Left ventricle myocardium inferior (tissue), 1 donor: ENCODE data around the gene HMGCL. TPM values are rescaled to one million over a fixed set of nuclear protein-coding genes. Genes with fewer than 3 reads are reported as not detected.

Experiments
- DNase-seq: peaks from one replicate; pipeline ENCODE4 v3.0.0-alpha.2; 2020
- H3K27ac ChIP-seq: fragments of 200-600 bp; replicated peaks from 2 replicates; pipeline ENCODE4 v1.8.0; 2021
- H3K27me3 ChIP-seq: fragments of 200-600 bp; 2 replicates; pipeline ENCODE4 v1.8.0; 2021; ENCODE audit warnings: low read depth
- H3K36me3 ChIP-seq: fragments of 200-600 bp; 2 replicates; pipeline ENCODE4 v1.8.0; 2021
- H3K4me1 ChIP-seq: fragments of 200-600 bp; 2 replicates; pipeline ENCODE4 v1.8.0; 2021
- H3K4me3 ChIP-seq: fragments of 200-600 bp; 2 replicates; pipeline ENCODE4 v1.8.0; 2021; ENCODE audit warnings: mild to moderate bottlenecking, moderate library complexity
- H3K9me3 ChIP-seq: fragments of 200-600 bp; replicated peaks from 2 replicates; pipeline ENCODE4 v1.8.0; 2021
- intact Hi-C: fragments of 100-400 bp; cut with micrococcal nuclease; formaldehyde crosslinking; loops from one replicate; pipeline ENCODE4 v1.11.0; 2022
- total RNA-seq: library from RNA; stranded (reverse); fragmentation: NEBNext Ultra II Directional; extraction: Animal tissue kit (Norgen Biotek cat#: 25700); gene quantifications from one replicate; pipeline ENCODE4 v1.2.1, GENCODE V29; 2021
- TF ChIP-seq, protein P1 (sequence below): fragments of 200-600 bp; IDR thresholded peaks from 2 replicates; pipeline ENCODE4 v1.8.0; 2021; ENCODE audit warnings: antibody characterized with exemption, mild to moderate bottlenecking, borderline replicate concordance
- donor health status: DM: no; HTN: yes; CAD: no; lungs with severe emphysema.

HMGCL gene
- total RNA-seq, 1 donor from 2014 or later: 31.9 TPM

DNA sequence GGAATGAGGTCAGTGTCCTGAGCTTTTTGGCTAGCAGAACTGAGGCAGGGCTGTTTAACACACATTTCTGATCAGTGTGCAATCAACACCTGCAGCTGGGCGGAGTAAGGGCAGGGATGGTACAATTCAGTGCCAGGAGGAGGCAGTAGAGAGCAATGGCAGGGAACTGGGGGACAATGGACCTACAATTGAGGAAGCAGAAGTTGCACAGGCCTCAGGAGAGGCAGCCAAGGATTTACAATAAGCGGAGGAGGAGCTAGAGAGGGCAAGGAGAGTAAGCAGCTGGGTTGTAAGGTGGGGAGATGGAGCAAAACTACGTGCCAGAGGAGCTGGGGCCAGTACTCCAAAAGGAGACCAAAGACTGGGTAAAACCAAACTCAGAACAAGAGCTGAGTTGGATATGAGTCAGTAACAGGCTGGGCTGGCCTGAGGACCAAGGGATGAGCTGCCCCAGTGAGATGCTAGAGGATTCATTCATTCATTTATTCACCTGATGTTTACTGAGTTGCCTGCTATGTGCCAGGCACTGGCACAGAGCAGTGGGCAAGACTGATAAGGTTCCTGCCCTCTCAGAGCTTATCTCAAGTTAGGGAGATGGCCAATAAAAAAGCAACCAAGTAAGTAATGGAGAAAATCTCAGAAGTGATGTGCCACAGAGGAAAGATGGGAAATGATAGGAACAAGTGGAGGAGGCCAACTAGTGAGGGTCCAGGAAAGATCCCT, 14.2 kb downstream of the HMGCL start:
- Histone ChIP-seq H3K36me3 (peaks cover 69% of the 10 kb centered on the region), H3K27ac (no peak overlapping the region), H3K27me3 (no peaks in the 10 kb centered on the region), H3K4me1 (peaks cover 18% of the 10 kb centered on the region), H3K9me3 (no peaks in the 10 kb centered on the region), H3K4me3 (no peak overlapping the region)
- TF ChIP-seq, protein P1, sequence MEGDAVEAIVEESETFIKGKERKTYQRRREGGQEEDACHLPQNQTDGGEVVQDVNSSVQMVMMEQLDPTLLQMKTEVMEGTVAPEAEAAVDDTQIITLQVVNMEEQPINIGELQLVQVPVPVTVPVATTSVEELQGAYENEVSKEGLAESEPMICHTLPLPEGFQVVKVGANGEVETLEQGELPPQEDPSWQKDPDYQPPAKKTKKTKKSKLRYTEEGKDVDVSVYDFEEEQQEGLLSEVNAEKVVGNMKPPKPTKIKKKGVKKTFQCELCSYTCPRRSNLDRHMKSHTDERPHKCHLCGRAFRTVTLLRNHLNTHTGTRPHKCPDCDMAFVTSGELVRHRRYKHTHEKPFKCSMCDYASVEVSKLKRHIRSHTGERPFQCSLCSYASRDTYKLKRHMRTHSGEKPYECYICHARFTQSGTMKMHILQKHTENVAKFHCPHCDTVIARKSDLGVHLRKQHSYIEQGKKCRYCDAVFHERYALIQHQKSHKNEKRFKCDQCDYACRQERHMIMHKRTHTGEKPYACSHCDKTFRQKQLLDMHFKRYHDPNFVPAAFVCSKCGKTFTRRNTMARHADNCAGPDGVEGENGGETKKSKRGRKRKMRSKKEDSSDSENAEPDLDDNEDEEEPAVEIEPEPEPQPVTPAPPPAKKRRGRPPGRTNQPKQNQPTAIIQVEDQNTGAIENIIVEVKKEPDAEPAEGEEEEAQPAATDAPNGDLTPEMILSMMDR: peak; percentile 62
- no peak for DNase-seq
- intact Hi-C loops: no loop called here

DNA sequence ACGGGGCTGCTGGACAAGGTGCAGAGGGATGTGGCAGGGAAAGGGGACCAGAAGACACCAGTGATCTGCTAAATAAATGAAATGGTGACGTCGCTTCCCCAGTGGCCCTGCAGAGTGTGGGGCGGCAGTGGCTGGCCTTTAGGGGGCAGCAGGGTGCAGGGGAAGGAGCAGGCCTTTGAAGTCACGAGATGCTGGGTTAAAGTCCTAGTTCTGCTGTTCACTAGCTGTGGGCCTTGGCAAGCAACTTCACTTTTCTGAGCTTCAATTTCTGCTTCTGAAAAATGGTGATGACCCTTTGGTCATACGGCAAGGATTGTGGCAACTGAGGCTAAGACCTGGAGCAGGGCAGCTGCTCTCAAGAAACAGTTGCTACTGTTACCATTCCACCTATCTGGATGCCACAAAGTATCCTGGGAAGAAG, 15.5 kb downstream of the HMGCL start:
- Histone ChIP-seq H3K27me3 (no peaks in the 10 kb centered on the region), H3K9me3 (no peaks in the 10 kb centered on the region), H3K36me3 (peaks cover 58% of the 10 kb centered on the region), H3K4me1 (peaks cover 18% of the 10 kb centered on the region), H3K27ac (peak overlapping the region; percentile 30), H3K4me3 (no peak overlapping the region)
- TF ChIP-seq, protein P1: peak; percentile 84
- peak; percentile 75 for DNase-seq
- intact Hi-C loops: no loop called here

DNA sequence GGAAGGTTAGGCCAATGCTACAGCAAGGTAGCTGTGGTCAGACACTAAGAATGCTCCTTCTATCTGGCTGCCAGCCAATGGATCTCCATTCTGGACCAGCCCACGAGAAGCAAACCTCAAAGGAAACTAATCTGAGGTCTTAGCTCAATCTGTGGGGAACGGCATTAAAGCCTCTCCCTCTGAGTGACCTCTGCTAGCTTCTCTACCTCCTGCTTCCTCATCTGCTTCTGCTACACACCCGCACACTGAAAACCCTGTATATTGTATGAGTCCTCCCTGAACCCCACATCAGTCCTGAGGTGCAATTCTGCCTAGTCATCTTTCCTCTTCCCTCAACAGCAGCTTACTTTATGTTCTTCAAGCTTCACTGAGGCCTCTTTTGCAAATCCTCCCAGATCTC, 17.8 kb downstream of the HMGCL start:
- Histone ChIP-seq H3K27ac (no peak overlapping the region), H3K36me3 (peaks cover 48% of the 10 kb centered on the region)
- TF ChIP-seq, protein P1: no peak

DNA sequence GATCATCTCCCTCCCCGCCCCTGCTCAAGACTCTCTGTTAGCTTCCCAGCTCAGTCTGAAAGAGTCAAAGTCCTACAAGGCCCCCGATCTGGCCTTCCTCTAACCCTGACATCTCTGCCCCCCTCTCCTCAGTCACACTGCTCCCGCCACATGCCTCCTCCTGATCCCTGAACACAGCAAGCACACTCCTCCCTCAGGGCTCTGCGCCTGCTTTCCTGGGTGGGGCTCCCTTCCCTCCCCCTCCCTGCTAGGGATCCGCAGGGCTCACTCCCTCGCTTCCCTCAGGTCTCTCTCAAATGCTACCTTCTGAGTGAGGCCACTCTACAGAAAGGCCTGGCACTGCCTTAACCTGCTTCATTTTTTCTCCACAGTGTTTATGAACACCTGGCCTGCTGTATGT, 18.9 kb downstream of the HMGCL start:
- no peak for DNase-seq
- Histone ChIP-seq H3K4me3 (no peak overlapping the region), H3K4me1 (peaks cover 23% of the 10 kb centered on the region), H3K36me3 (peaks cover 37% of the 10 kb centered on the region), H3K27me3 (no peaks in the 10 kb centered on the region), H3K27ac (no peak overlapping the region), H3K9me3 (no peaks in the 10 kb centered on the region)
- intact Hi-C loops: no loop called here
- TF ChIP-seq, protein P1: no peak

More for the DNA sequence above, 17.8 kb downstream of the HMGCL start:
- Histone ChIP-seq H3K27me3 (no peaks in the 10 kb centered on the region), H3K4me1 (peaks cover 18% of the 10 kb centered on the region), H3K9me3 (no peaks in the 10 kb centered on the region), H3K4me3 (no peak overlapping the region)
- intact Hi-C loops: no loop called here
- no peak for DNase-seq

DNA sequence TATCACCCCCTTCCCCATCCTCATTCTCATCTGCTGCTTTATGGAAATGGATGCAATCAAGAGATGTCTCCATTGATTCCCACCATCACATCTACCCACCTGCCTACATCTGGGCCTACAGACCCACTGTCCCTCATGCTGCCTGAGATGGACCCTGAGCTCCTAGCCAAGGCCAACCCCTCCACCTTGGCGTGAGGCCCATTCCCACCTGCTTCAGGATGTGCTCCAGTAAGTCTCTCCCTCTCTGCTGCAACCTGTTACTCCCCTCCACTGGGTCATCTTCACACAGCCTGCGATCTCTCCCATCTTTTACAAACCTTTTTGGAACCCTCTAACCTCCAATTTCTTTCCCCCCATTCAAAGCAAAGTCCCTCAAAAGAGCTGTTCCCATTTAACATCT, 20.2 kb downstream of the HMGCL start:
- intact Hi-C loops: no loop called here

More for the DNA sequence above, 20.2 kb downstream of the HMGCL start:
- Histone ChIP-seq H3K27me3 (no peaks in the 10 kb centered on the region), H3K36me3 (peaks cover 35% of the 10 kb centered on the region), H3K4me1 (peaks cover 24% of the 10 kb centered on the region), H3K9me3 (no peaks in the 10 kb centered on the region), H3K27ac (no peak overlapping the region), H3K4me3 (no peak overlapping the region)
- DNase-seq: no peak
- TF ChIP-seq, protein P1: no peak
